Stimulated activated CD4-positive, alpha-beta T cell treated with anti-CD3 and anti-CD28 coated beads, Interleukin-4, amount 100 ng/mL, for 4 hours (primary cell): ENCODE measurements around the gene HLA-DOA.

Experiments used
- DNase-seq, 2 experiments: peaks; one replicate each; pipeline ENCODE4 v3.0.0-alpha.2; 2020

HLA-DOA gene

DNA sequence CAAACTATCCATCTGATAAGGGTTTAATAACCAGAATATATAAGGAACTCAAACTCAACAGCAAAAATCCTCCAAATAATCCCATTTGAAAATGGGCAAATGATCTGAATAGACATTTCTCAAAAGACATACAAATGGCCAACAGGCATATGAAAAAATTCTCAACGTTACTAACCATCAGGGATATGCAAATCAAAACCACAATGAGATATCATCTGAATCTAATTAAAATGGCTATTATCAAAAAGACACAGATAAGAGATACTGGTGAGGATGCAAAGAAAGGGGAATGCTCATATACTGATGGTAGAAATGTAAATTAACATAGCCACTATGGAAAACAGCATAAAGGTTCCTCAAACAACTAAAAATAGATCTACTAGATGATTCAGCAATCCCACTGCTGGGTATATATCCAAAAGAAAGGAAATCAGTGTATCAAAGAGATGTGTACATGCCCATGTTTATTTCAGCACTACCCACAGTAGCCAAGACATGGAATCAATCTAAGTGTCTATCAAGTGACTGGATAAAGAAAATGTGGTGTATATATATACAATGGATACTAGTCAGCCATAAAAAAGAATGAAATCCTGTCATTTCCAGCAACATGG, 47.1 kb downstream of the HLA-DOA start:
- DNase-seq = no peak

DNA sequence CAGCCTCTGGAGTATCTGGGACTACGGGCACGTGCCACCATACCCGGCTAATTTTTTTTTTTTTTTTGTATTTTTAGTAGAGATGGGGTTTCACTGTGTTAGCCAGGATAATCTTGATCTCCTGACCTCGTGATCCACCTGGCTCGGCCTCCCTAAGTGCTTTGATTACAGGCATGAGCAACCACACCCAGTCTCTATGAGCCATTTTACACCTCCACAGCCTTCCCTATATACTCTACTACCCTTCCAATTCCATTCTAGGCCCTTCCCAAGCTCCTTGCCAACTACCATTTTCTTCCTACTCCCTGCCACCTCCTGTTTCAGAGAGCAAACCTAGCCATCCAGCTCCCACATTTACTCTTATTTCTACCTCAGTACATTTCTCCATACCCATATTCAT, 48.8 kb downstream of the HLA-DOA start:
- no peak for DNase-seq

DNA sequence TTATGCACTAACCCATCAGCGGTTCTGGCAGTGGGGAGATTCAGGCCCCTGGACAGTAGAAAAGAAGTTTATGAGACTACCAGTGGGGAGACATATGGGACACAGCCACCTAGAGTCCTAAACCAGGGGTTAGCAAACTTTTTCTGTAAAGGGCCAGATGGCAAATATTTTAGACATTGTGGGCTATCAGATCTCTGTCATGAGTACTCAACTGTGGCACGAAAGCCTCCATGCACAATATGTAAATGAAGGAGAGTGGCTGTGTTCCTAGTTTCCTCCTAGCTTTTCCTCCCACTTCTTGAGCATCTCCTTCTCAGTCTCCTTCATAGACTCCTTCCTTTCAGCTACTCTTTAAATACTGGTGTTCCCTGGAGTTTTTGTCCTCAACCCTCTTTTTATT, 53.2 kb downstream of the HLA-DOA start:
- no peak for DNase-seq

DNA sequence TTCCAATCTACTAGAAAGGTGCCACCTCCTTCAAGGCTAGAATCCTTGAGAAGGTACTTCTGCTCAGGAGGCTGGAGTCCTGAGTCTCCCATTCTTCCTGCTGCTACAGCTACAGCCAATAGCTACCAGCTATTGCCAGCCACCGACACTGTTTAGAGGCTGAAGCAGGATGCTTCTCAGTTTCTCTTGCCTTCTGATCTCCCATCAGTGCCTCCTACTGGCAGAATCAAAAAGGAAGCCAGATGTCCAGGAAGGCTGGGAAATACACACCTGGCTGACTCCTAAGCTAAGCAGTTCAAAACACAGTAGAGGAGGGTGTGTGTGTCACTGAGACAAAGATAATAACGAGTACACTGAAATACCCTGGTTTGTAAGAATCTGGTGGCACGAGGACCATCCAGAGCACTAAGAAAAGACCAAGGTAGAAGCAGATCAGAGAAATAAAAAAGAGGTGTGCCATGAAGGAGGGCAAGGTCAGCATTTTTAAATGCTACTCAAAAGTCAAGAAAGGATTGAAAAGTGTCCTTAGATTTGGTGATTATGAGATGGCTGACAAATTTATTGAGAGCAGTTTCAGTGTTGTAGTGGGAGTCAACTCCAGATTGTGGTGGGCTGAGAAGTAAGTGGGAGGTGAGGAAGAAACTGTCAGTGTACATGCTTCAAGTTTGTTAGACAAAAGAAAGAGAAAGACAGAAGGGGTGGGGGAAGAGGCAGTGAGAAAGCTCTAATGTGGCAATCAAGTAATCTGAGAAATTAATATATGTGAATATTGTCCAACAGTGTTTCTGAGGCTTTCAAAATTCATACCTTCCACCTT, 54.2 kb downstream of the HLA-DOA start:
- DNase-seq = no peak

DNA sequence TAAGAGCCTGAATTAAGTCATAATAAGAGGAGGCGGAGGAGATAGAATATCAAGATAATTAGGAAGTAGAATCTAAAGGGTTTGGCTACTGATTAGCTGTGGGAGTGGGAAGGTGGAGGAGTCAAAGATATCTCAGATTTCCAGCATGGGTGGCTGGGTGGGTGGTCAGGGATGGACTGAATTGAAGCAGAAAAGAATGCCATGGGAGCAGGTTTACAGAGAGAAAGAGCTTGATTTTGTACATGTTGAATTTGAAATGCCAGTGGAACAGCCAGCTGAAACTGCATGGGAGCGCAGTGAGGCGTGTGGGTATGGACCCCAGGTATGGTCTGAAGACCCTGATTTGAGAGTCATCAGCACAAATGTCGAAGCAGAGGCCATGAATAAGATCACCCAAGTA, 55.1 kb downstream of the HLA-DOA start:
- no peak for DNase-seq
